GM18519 (cell line): Measurements from ENCODE around the gene BCL11B.

Experiments used
- ATAC-seq: cut with Tn5 transposase; IDR thresholded peaks from one replicate; pipeline ENCODE4 v1.9.1; 2021; ENCODE audit warnings: mild to moderate bottlenecking, moderate library complexity; ENCODE audit not compliant: unreplicated experiment, low FRiP score

BCL11B gene

DNA sequence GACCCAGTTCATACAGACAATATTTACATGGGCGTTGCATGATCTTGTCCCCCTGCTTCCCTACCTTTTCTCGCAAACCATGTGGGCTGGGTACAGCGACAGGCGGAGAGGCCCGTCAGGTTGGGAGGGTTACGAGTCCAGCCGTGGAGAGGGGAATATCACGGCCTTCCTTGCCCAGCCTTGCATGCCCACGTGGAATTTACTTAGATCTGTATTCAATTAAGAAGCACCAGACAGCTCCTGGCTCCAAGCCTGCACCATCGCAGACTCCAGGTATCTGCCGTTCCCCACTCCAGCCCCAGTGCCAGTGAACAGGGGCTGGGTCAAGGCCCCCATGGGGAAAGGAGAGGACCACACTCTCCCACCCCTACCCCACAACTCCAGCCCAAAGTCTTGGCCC, 29.8 kb downstream of the BCL11B start:
- no peak for ATAC-seq

DNA sequence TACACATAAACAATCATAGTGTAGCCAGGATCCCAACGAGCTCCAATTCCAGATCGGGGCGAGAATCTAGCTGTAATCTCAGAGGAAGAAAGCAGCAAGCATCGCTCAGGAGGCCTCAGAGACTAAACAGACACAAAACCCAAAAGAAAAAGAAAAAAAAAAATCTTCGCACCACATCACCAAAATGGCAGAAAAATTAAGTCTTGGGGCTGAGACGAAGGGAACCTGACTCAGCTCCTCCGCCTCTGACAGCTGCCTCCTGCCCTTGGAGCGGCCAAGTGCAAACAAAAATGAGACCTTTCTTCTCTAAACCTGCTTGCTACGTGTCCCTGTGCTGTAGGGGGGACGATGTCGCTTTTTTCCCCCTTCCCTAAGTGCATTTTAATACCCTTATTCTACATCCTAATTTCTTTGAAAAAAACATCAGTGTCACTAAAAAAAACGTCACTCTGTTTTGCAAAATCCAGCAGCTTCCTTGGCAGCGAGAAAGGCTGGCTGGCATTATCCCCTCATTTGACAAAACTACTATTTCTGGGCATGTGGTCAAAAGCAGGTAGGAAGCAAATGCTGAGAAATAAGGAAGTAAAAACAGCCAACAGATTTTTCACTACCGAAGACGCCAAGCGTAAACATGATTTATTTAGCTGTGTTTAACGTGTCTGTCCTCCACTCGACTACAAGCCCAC, 30.5 kb downstream of the BCL11B start:
- no peak for ATAC-seq

- ATAC-seq: no peak
Observed at GRCh38 chr14:99240627-99241324, 31.2 kb downstream of the BCL11B start.

GRCh38 chr14:99239661-99240092, 32.3 kb downstream of the BCL11B start:
- no peak for ATAC-seq

DNA sequence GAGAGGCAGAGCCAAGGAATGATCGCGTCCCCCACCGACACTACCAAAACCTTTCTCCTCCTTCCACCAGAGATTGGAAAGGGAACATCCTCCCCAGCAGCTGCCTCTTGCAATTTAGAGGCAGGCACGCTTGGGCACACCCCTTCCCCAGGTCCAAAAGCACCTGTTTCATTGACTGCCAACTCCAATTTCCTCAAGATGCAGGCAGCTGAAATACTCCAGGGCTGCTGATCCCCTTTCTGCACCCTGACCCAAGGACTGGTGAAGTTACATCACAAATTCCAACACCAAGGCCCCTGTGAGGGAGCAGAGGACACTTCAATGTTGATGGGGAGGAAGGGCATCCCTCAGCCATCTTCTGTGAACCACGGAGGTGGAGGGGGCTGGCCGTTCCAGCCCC, 33.8 kb downstream of the BCL11B start:
- ATAC-seq: no peak

- no peak for ATAC-seq
Observed at GRCh38 chr14:99237288-99237687, 34.7 kb downstream of the BCL11B start.

GRCh38 chr14:99236386-99237138, 35.4 kb downstream of the BCL11B start:
- ATAC-seq: no peak

- no peak for ATAC-seq
Observed at GRCh38 chr14:99235582-99236320, 36.2 kb downstream of the BCL11B start.

DNA sequence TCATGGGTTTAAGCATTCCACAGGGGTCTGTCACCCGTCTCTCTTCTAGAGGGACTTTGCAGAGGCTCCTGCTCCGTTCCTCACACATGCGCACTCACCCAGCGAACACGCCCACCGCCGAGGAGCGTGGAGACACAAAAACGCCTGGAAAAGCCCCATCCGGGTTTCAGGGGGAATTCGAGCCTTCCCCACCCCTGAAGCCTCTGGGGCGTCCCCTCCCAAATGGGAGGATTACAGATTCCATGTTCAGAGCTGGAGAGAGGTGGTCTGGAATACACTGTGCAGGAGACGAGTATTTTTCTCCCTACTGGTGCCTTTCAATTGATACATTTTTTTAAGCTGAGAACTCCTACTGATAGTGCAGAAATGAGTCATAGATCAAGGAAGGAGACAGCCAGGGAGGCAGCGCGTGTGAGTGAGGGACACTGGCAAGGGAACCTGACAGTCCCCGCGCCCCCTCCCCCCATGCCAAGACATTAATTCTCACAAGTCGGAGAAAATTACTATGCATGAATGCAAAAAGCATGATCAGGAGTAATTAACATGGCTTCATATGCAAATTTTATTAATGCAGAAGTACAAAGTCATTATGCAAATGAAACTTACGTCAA, 36.9 kb downstream of the BCL11B start:
- ATAC-seq: no peak

- no peak for ATAC-seq
Observed at GRCh38 chr14:99234355-99234754, 37.6 kb downstream of the BCL11B start.

GRCh38 chr14:99233222-99234035, 38.6 kb downstream of the BCL11B start:
- ATAC-seq: no peak

GRCh38 chr14:99232714-99233214, 39.2 kb downstream of the BCL11B start:
- no peak for ATAC-seq

DNA sequence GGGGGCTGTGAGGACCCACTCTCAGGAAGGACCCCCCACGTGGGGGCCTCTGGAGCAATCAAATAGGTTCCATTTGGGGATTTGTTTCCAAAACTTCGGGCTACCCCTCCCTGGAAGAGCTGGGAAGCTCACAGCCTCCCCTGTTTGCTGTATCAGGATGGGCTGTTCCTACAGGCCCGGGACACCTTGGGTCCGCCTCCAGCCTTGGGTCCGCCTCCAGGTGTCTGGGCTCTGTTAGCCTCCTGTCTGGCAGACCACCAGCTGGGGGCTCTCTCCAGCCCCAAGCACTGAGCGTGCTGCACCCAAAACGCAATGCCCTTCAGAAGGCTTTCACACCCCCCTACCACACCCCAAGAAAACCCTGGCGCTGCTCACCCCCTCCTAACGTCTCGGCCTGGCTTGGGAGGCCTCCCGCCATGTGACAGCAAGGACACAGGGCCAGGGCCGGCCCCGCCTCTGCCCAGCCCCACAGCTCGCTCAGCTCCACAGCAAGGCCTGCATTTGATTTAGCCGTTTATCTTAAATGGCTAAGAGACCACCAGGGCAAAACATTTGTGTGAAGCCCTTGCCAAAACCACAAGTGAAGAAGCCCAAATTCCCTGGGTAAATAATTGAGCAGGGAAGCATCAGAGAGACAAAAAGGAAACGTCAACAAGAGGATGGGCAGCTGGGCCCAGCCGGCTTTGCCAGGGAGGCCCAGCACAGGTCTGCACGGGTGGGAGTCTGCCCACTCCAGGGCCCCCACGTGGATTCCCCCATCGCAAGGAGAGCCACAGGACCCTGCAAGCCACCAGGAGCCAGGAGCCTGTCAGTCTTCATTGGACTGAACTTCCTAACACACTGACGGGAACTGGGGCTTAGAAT, 39.9 kb downstream of the BCL11B start:
- ATAC-seq: no peak

GRCh38 chr14:99231161-99231849, 40.7 kb downstream of the BCL11B start:
- ATAC-seq: no peak

DNA sequence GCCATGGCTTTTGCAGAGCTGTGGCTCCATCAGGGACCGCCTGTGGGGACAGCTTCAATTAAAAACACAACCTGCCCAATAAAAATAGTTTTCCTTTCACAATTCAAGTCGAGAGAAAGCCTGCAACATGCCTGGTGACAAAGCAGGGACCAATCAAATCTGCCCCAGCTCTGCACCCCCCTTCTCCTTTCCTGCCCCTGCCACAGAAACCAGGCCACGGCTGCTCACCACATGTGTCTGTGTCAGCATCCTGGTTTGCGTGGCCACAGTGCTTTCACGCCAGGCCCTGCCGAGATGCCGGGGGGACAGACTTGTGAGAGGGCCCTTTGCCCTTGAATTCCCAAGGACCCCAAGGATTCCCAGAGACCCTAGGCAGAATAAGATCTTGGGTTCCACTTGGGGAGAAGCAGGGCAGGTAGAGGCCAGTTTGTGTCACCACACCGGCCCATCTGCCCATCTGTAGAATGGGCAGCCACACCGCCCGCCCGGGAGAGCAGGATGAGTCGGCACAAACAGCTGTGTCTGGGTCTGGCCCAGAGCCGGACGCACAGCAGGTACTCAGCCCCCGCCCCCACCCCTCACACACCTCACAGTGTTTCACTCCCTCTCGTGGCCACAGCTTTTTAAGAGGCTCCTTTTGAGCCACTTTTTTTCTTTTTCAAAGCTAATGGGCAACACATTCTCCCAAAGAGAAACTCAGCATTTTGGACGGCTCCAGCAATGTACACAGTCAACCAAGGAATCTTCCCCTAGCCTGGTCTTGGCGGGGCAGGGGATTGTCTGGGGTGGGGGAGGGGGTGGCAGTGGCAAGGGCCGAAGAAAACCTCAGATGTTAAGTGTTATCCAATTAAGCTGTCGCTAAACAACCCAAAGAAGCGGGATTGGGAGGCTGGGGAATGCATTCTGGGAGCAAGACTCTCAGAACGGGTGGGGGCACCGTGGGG, 41.5 kb downstream of the BCL11B start:
- ATAC-seq: no peak

GRCh38 chr14:99229654-99230207, 42.3 kb downstream of the BCL11B start:
- ATAC-seq: no peak
